Measurements from ENCODE around the gene GABRG2.
"Not testable (repeated sequence)": the region's sequence is repeated elsewhere in the genome, so short reads cannot be mapped to it uniquely, and the experiment has no call there.

Gene GABRG2

GRCh38 chr5:162067655-162068411 is at the start of gene GABRG2:
Gene GABRG2, plus strand, starts transcription at chr5:162067773. Its CDS starts 227 bp downstream, at chr5:162068000.
- no peak for DNase-seq

GRCh38 chr5:162025312-162025711 is 42.3 kb upstream of the GABRG2 start:
- DNase-seq: no peak

DNA sequence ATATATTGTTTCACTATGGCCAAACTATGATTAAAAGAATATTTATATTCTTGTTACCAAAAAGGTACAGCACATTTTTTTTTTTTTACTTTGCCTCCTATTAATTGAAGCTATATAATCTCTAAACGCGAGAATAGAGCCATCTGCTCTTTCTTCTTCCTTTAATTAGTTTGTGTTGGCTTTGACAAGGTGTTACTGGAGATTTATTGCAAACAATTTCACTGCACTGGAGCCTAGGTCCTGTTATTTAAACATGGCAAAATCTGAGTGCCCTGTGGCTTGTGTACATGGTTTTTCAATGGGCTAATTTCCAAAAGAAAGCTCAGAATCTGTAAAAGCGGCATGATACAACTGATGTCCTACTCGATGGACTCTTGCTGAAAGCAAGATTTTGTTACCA is 40.8 kb upstream of the GABRG2 start:
- no peak for DNase-seq

- no peak for DNase-seq
Observed at GRCh38 chr5:162037431-162037830, 30.1 kb upstream of the GABRG2 start.

DNA sequence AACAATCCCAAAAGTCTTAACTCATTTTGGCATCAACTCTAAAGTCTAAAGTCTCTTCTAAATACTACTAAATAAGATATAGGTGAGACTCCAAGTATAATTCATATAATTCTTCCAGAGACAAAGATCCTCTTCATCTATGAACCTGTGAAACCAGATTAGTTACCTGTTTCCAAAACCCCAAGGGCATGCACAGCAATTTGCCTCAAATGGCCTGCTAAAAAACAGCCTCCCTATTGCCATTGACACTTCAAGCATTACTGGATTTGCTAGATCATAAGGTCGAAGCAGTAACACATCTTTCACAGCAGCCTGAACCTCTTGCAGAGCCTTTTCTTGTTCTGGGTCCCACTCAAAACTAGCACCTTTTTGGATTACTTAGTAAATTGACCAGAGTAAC is 20.3 kb upstream of the GABRG2 start:
- no peak for DNase-seq

DNA sequence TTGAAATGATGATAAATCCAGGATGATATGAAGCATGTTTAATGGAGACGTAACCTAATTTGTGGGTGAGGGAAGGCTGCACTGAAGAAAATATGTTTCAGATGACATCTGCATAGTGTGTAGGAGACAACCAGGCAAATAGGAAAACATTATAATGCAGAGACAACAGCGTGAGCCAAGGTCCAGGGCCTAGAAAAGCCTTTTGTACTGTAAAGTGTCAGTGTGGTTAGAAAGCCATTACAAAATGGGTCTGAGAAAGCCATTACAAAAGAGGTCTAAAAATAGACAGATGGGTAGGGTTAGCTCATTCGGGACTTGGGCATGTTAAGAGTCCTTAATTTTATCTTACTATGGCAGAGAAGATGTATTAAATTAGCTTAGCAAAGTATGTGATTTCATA is 14.9 kb upstream of the GABRG2 start:
- DNase-seq: no peak

DNA sequence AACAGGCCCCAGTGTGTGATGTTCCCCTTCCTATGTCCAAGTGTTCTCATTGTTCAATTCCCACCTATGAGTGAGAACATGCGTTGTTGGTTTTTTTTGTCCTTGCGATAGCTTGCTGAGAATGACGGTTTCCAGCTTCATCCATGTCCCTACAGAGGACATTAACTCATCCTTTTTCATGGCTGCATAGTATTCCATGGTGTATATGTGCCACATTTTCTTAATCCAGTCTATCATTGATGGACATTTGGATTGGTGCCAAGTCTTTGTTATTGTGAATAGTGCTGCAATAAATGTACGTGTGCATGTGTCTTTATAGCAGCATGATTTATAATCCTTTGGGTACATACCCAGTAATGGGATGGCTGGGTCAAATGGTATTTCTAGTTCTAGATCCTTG is 12.5 kb upstream of the GABRG2 start:
- not testable (repeated sequence) for DNase-seq

- DNase-seq: no peak
Observed at GRCh38 chr5:162067162-162067561, 411 bp upstream of the GABRG2 start.

GRCh38 chr5:162068412-162068811 is 839 bp downstream of the GABRG2 start:
- no peak for DNase-seq

DNA sequence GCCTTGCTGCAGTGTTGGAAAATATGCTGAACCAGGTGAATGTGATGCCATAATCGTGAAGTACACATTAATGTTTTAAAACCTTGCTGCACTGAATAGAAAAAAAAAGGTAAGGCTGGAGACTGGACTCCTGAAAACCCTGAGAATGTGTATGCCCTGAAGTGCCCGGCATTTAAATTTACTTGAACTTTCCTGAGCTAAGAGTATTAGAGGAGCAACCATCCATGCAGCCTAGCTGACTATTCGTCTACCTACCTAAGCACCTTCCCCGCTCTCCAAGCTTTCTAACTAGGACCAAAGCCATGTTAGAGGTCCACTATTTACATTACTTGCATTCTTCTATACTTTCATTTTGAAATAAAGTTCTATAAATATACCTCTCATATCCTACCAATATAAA is 1.4 kb downstream of the GABRG2 start:
- DNase-seq: no peak

GRCh38 chr5:162078805-162079204 is 11.2 kb downstream of the GABRG2 start:
- DNase-seq: no peak

DNA sequence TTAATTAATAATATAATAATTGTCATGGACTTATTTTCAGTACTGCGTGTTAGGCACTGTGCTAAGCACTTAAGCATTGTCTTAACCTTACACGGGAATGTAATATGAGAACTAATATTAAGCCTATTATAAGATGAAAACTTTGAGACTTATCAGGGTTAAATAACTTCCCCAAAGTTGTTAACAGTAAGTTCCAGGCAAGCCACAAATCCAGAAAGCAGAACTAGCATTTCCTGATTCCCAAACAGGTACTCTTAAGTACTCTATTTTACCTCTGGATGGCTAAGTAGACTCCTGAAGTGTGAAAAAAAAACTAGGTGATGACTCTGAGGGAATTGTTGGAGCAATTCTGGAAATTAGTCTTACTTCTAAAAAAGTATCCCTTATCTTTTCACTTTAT is 23.8 kb downstream of the GABRG2 start:
- no peak for DNase-seq

- DNase-seq: no peak
Observed at GRCh38 chr5:162096448-162096847, 28.9 kb downstream of the GABRG2 start.

GRCh38 chr5:162107591-162107990 is 40.0 kb downstream of the GABRG2 start:
- DNase-seq: no peak

- DNase-seq: no peak
Observed at GRCh38 chr5:162119801-162120200, 52.2 kb downstream of the GABRG2 start.

GRCh38 chr5:162128117-162128516 is 60.5 kb downstream of the GABRG2 start:
- DNase-seq: no peak

DNA sequence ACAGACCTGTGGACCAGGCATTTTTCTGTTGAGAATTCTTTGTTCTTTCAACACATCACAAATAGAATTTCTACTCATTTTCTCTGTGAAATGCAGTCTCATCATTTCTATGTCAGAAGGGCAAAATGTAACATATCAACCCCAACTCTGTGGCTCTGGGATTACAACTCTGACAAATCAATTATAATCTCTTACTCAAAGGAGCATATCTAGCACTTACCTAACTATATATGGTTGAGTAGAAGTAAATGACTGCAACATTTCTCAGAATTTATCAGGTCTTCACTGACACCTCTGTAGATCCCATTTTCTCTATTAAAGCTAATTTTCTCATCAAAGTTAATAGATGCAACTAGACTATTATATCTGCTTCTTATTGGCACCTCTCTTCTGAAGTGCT is 64.8 kb downstream of the GABRG2 start:
- no peak for DNase-seq

GRCh38 chr5:162139190-162139589 is 71.6 kb downstream of the GABRG2 start:
- no peak for DNase-seq

DNA sequence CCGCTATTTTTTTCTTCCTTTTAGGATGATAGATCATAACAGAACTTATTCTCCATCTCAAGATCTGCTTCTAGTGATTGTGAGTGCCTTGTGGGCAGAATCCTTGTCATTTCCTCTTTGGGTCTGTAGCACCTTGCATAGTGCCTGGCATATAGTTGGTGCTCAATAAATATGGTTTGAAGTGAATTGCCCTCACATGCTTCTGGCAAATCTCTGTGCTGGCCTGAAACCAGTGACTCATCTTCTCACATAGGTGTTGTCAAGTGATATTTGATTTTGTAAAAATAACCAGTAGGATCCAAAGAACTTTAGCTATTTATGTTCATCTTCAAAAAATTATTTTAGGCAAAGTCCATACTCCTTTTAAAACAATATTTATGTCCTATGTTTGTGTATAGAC is 86.7 kb downstream of the GABRG2 start:
- DNase-seq: no peak

GRCh38 chr5:162160401-162160800 is 92.8 kb downstream of the GABRG2 start:
- no peak for DNase-seq

GRCh38 chr5:162163663-162164062 is 96.1 kb downstream of the GABRG2 start:
- no peak for DNase-seq

DNA sequence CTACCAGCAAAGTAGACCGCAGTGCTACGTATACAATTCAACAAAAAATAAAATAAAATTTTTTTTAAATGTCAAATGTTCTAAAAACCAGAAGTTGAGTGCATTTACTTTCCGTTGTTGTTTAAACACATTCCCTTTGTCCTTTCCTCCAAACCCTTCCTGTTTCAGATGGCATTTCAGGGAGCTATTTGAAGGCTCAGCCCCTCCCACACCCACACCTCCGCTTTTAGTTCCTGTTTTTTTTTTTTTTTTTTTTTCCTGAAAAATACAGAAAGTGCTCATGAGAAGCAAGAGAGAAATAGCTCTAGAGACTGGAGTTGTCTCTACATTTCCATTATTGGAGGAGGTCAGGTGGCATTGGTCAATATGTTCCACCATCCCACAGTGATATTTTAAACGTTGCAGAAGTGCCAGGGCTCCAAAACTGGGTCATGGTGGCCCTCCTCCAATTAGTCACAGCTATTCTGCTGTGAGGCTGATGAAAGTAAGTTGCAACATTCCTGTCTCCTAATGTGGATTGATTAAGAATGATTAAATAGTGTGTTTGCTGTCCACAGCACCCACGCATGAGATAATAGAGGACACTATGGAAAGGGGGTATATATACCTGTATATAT is 106.9 kb downstream of the GABRG2 start:
- no peak for DNase-seq

GRCh38 chr5:162187371-162187770 is 119.8 kb downstream of the GABRG2 start:
- DNase-seq: no peak

DNA sequence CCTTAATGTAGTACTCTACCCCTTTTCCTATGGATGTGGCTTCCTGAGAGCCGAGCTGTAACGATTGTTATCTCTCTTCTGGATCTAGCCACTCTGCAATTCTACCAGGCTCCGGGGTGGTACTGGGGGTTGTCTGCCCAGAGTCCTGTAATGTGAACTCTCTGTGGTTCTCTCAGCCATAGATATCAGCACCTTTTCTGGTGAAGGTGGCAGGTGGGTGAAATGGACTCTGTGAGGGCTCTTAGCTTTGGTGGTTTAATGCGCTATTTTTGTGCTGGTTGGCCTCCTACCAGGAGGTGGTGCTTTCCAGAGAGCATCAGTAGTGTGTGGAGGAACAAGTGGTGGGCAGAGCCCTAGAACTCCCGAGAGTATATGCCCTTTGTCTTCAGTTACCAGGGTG is 122.1 kb downstream of the GABRG2 start:
- no peak for DNase-seq

- no peak for DNase-seq
Observed at GRCh38 chr5:162193012-162193411, 125.4 kb downstream of the GABRG2 start.

Measured in activated CD4-positive, alpha-beta T cell treated with anti-CD3 and anti-CD28 coated beads for 1 hour (primary cell).